Activated CD4-positive, alpha-beta T cell treated with anti-CD3 and anti-CD28 coated beads, Interleukin-10, Interleukin-2, amounts not matched to agents 100 ng/mL and 50 ng/mL, durations not matched to agents 16 hours and 8 hours (primary cell): ENCODE data around the gene CCDC112.
A peak's percentile ranks its signal among the peaks of the same experiment; 100 is the strongest.

Experiments
- DNase-seq: peaks from one replicate; pipeline ENCODE4 v3.0.0-alpha.2; 2020

The CCDC112 gene

DNA sequence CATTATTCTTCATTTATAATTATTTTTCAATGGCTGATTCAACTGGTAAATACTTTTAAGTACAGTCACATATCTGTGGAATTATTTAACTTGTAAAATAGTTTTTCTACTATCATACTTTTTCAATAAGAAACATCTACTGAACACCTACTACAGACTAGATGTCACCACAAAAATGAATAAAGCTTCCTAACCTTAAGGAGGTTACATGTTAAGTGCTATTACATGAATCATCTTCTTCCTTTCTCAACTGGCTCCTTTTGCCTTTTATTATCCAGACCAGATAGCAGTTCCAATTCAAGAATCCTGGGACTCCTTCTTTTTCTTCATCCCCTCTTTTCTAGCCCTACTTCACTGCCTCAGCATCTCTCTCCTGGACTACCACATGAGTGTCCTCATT, 38.5 kb downstream of the CCDC112 start:
- no peak for DNase-seq

GRCh38 chr5:115249379-115249778, 47.1 kb downstream of the CCDC112 start:
- peak; percentile 24 for DNase-seq

GRCh38 chr5:115246361-115246991, 50.0 kb downstream of the CCDC112 start:
- DNase-seq: peak; percentile 44

GRCh38 chr5:115243412-115243811, 53.0 kb downstream of the CCDC112 start:
- DNase-seq: peak; percentile 50

DNA sequence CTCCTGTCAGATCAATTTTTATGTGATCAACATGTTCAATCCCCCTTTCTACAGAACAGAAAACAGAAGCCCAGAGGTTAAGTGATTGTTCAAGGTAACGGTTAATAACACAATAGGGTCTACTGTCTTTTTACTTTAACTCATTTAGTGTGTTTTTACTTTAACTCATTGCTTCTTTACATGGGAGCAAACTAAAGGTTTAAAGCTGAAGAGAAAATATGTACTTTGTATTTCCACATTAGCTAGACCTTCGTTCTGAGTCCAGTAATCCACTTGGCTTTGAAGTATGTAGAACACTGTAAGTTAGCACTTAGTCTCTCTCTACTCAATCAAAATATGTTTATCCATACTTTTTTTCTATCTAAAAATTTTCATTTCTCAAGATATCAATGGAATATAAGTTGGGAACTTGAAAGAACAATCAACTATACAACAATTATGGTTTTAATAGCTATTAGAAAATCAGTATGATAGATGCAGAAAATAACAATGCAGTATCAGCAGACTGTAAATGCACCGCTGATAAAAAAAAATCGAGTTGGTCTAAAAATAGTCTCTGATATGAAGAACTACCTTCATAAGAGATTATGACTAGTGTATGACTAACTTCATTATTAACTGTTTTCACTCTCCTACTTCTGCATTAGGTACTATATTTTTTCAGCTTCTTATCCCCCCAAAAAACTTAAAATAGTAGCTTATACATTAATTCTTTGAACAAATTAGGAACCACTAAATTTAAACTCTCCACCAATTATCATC, 54.4 kb downstream of the CCDC112 start:
- DNase-seq: no peak

DNA sequence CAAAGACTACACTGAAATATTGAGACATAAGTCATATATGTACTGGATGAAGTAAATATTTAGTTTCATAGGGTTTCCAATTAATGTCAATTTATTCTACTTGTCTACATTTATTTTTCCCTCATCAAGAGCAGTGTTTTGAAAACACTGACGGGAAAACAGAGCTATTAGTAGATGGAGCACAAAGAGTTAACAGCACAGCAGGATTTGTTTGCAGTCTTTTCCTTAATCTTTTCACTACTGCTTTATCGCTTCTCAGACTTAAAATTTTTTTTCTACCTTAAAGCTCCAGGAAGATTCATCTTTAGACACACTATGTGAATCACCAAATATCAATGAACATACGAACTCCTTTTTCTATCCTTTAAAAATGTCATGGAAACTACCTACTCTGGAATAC, 59.4 kb downstream of the CCDC112 start:
- no peak for DNase-seq

DNA sequence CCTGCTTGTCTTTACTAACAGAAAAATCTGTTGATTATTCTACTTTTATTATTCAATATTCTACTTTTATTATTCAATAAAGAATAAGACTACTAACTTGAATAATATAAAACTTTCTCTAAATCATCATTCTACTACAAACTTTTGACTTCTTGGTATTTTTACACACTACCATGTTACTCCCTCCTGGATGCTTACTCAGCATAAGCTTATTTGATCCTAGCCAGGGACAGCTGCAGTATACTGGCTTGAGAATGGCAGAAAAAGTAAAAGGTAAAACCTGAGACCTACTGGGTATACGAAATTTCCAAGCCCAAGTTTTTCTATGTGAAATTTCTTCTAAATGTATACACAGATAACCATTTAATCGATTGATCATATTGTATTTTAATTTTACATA, 59.9 kb downstream of the CCDC112 start:
- DNase-seq: no peak

GRCh38 chr5:115231598-115231997, 64.9 kb downstream of the CCDC112 start:
- DNase-seq: no peak

DNA sequence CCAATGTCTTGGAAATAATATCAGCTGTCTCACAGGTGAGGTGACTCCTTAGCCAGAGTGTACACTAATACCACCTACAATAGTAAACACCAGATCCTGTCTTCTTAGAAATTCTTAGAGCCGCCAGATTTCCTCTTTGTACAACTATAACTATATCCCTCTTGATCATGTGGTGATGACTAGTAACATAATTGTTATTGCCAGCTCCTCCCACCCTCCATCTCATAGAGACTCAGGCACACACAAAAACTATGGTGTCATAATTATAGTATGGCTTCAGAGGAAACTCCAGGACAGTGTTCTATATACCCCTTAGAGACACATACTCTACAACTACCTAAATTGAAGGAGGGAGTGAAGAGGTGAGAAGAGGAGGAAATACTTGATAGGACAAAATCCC, 66.8 kb downstream of the CCDC112 start:
- DNase-seq: no peak

GRCh38 chr5:115227281-115227680, 69.2 kb downstream of the CCDC112 start:
- no peak for DNase-seq
